HepG2 (cell line): Measurements from ENCODE around the gene ATP5MK. TPM values are rescaled to one million over a fixed set of nuclear protein-coding genes. Genes with fewer than 3 reads are reported as not detected.

Experiments
- ATAC-seq: fragments of 200-7000 bp; cut with Tn5 transposase; 3 replicates; pipeline ENCODE4 v1.9.1; 2020; ENCODE audit warnings: mild to moderate bottlenecking, moderate library complexity
- BruUV-seq: library from RNA; stranded (reverse); fragments of 400-500 nt; replicated peaks from 2 replicates; lab custom pipeline; 2021; lab: Mats Ljungman, UMichigan
- CTCF ChIA-PET: fragments of 300-600 bp; formaldehyde crosslinking; extraction: SDS; loops from one replicate; lab custom pipeline; 2021; ENCODE audit warnings: low total read pairs, inconsistent platforms, low intra/inter-chr PET ratio; lab: Yijun Ruan, JAX
- POLR2A ChIA-PET: fragments of 350-600 bp; sonication (Branson Sonifier 250); formaldehyde crosslinking; loops from one replicate; lab custom pipeline; 2020; ENCODE audit warnings: antibody characterized with exemption, inconsistent platforms; lab: Yijun Ruan, JAX
- DNase-seq: peaks from one replicate; pipeline ENCODE4 v3.0.0-alpha.2; 2015; ENCODE audit warnings: low spot score
- FAIRE-seq: peaks from 3 replicates; lab custom pipeline; 2011; peaks lifted over from hg19 to GRCh38; lab: Jason Lieb, UNC
- H2AFZ ChIP-seq: one replicate; pipeline ENCODE4 v1.6.1; 2011; ENCODE audit warnings: low read length, inconsistent platforms
- H3K27ac ChIP-seq: fragments of 300-600 bp; 3 replicates; pipeline ENCODE4 v1.8.0; 2011; ENCODE audit warnings: mixed run types, mild to moderate bottlenecking, mixed read lengths, low read length, inconsistent platforms; ENCODE audit not compliant: insufficient read depth; ENCODE audit errors: extremely low read length
- H3K27me3 ChIP-seq, 2 experiments: fragments of 200-600 bp in 1 of 2; 2 replicates in 1 of 2; 3 replicates in 1 of 2; pipeline versions ENCODE4 v1.6.0 to v1.8.0; 2011; ENCODE audit warnings: low read length in 2 of 2, mild to moderate bottlenecking in 2 of 2, moderate library complexity in 2 of 2, inconsistent platforms in 1 of 2; ENCODE audit not compliant: insufficient read depth in 2 of 2, control insufficient read depth in 1 of 2
- H3K36me3 ChIP-seq, 2 experiments: fragments of 200-600 bp in 1 of 2; replicated peaks in 1 of 2; 2 replicates in 1 of 2; 3 replicates in 1 of 2; pipeline versions ENCODE4 v1.5.1 to v1.8.0; 2011; ENCODE audit warnings: low read length in 2 of 2, inconsistent platforms in 1 of 2; ENCODE audit not compliant: insufficient read depth in 2 of 2, control insufficient read depth in 1 of 2
- H3K4me1 ChIP-seq: 2 replicates; pipeline ENCODE4 v1.5.1; 2012; ENCODE audit warnings: low read length, inconsistent platforms; ENCODE audit not compliant: insufficient read depth
- H3K4me2 ChIP-seq: 2 replicates; pipeline ENCODE4 v1.6.0; 2011; ENCODE audit warnings: low read depth, low read length, inconsistent platforms
- H3K4me3 ChIP-seq, 3 experiments: fragments of 200-600 bp in 1 of 3; sonication (generic), shearing (Covaris generic) in 1 of 3; replicated peaks in 1 of 3; 2 replicates each; pipeline ENCODE4 v1.5.1; 2011 to 2016; ENCODE audit warnings: low read length in 3 of 3, inconsistent platforms in 2 of 3, low read depth in 2 of 3, mild to moderate bottlenecking in 2 of 3, control low read depth in 1 of 3, mixed read lengths in 1 of 3; ENCODE audit not compliant: insufficient read depth in 1 of 3
- H3K79me2 ChIP-seq: one replicate; pipeline ENCODE4 v1.6.1; 2011; ENCODE audit warnings: low read length, inconsistent platforms; ENCODE audit not compliant: insufficient read depth
- H3K9ac ChIP-seq: 2 replicates; pipeline ENCODE4 v1.6.0; 2011; ENCODE audit warnings: mild to moderate bottlenecking, low read depth, low read length, inconsistent platforms; ENCODE audit not compliant: insufficient read depth
- H3K9me3 ChIP-seq: 2 replicates; pipeline ENCODE4 v1.5.1; 2012; ENCODE audit warnings: mild to moderate bottlenecking, low read length
- H4K20me1 ChIP-seq: 2 replicates; pipeline ENCODE4 v1.6.0; 2011; ENCODE audit warnings: inconsistent platforms, mild to moderate bottlenecking, low read length, moderate library complexity; ENCODE audit not compliant: insufficient read depth
- CENPX ChIP-seq: sonication (generic); formaldehyde crosslinking; IDR thresholded peaks from 2 replicates; pipeline ENCODE4 v1.9.0; 2021; ENCODE audit warnings: mild to moderate bottlenecking, missing genetic modification reagents, moderate library complexity
- CSRNP1 ChIP-seq: sonication (generic); formaldehyde crosslinking; IDR thresholded peaks from 2 replicates; pipeline ENCODE4 v1.8.1; 2023; ENCODE audit warnings: mild to moderate bottlenecking, missing genetic modification reagents
- THAP9 ChIP-seq: sonication (generic); formaldehyde crosslinking; IDR thresholded peaks from 2 replicates; pipeline ENCODE4; 2020; ENCODE audit warnings: missing genetic modification reagents, mild to moderate bottlenecking, borderline replicate concordance
- TOPORS ChIP-seq: sonication (generic); formaldehyde crosslinking; IDR thresholded peaks from 2 replicates; pipeline ENCODE4 v1.8.0; 2023; ENCODE audit warnings: mild to moderate bottlenecking, missing genetic modification reagents
- ZBTB49 ChIP-seq: sonication (generic); formaldehyde crosslinking; IDR thresholded peaks from 2 replicates; pipeline ENCODE4 v1.4.0; 2020; ENCODE audit warnings: missing genetic modification reagents, borderline replicate concordance
- ZSCAN31 ChIP-seq: sonication (generic); formaldehyde crosslinking; IDR thresholded peaks from 2 replicates; pipeline ENCODE4 v1.5.0; 2020; ENCODE audit warnings: low read depth, mild to moderate bottlenecking, missing genetic modification reagents
- WGBS: methylation state at CpG from one replicate; pipeline ENCODE4 v1.1.6; 2017; ENCODE audit warnings: low lambda C conversion rate; 5-methylcytosine and 5-hydroxymethylcytosine counted together
- in situ Hi-C: cut with HindIII; loops from 2 replicates; pipeline ENCODE4 v1.10.0; 2017; ENCODE audit warnings: low pct_unique_long_range_greater_than_20kb; ENCODE audit not compliant: extremely low pct_ligation_motif_present
- intact Hi-C: fragments of 100-400 bp; cut with micrococcal nuclease; formaldehyde crosslinking; loops from one replicate; pipeline ENCODE4 v1.10.0; 2022; ENCODE audit not compliant: unreplicated experiment
- polyA plus RNA-seq, 8 experiments: library from polyadenylated mRNA; depleted of rRNA in 3 of 8; stranded (reverse) in 7 of 8; unstranded in 1 of 8; fragments of >200 nt; fragmentation: Illumina TruSeq in 4 of 8; extraction: Trizol in 4 of 8; gene quantifications; 2 replicates each; pipeline versions ENCODE4 v1.2.1 to v1.2.3, GENCODE V29; 2011 to 2016; ENCODE audit warnings: low read depth in 4 of 8, missing spikeins in 1 of 8, mixed read lengths in 1 of 8; ENCODE audit not compliant: insufficient read depth in 1 of 8
- total RNA-seq, 5 experiments: library from RNA; depleted of rRNA; stranded (reverse); fragments of >200 nt; fragmentation: Illumina TruSeq; extraction: Trizol; gene quantifications; 2 replicates each; pipeline ENCODE4 v1.2.3, GENCODE V29; 2016; ENCODE audit warnings: low read depth in 1 of 5
- TF ChIP-seq, protein P1 (sequence below): sonication (generic); formaldehyde crosslinking; IDR thresholded peaks from 2 replicates; pipeline ENCODE4 v1.5.0; 2020; ENCODE audit warnings: missing genetic modification reagents

ATP5MK gene
- total and polyA plus RNA-seq, 2 of the 13 experiments (the other 11 are each of a cell fraction or from before 2014, with no cell fraction given), result 312 to 517 TPM

DNA sequence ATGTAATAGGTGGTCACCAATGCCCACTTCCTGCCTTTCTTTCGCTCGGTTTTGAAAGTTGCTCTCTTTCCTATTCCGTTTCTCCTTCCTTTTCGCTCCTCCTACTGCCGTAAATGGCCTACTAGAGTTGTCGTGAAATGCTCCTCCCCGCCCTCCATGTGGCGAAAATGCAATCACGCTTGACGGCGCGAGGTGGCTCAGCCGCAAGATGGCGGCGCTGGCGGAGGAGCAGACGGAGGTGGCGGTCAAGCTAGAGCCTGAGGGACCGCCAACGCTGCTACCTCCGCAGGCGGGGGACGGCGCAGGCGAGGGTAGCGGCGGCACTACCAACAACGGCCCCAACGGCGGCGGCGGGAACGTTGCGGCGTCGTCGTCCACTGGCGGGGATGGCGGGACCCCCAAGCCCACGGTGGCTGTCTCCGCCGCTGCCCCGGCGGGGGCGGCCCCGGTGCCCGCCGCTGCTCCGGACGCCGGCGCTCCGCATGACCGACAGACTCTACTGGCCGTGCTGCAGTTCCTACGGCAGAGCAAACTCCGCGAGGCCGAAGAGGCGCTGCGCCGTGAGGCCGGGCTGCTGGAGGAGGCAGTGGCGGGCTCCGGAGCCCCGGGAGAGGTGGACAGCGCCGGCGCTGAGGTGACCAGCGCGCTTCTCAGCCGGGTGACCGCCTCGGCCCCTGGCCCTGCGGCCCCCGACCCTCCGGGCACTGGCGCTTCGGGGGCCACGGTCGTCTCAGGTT is 28.3 kb downstream of the ATP5MK start, which contains the start of gene TAF5 (continued):
- TF ChIP-seq THAP9 (CRISPR knock-in tag) (peak; percentile 78; the same call in 1 of the 2 replicates), TOPORS (no peak), ZBTB49 (CRISPR knock-in tag) (0 out of 2 replicates have a peak, but pooled peaks have one; percentile 47), ZSCAN31 (CRISPR knock-in tag) (peak; percentile 96)
- TF ChIP-seq, all 625 proteins: peak for 277

GRCh38 chr10:103367379-103367781 is 28.9 kb downstream of the ATP5MK start:
- intact Hi-C loops (no loop called here), in situ Hi-C loops (no loop called here)
- POLR2A ChIA-PET, result interaction anchor here (1.3 to 3.1 kb wide), 2 partner anchors 16 to 29 kb away, joined by 4 to 18 read pairs; partner anchors contain the start of genes ATP5MK, PCGF6 and PDCD11
- peak overlapping the region; percentile 82 to 97 (median 95) for H3K4me3 ChIP-seq
- peak overlapping the region; percentile 85 for H3K9ac ChIP-seq
- no peaks in the 10 kb centered on the region for H4K20me1 ChIP-seq
- no peak for FAIRE-seq
- H3K79me2 ChIP-seq, result peaks cover 4% of the 10 kb centered on the region
- DNase-seq, result no peak
- no peaks in the 10 kb centered on the region; a peak in 1 of 5 replicates for H3K27me3 ChIP-seq
- no peak for ATAC-seq
- H3K4me1 ChIP-seq, result peaks cover 25% of the 10 kb centered on the region
- H3K27ac ChIP-seq, result peak overlapping the region; percentile 73
- TSS peak; percentile 100 for BruUV-seq
- CTCF ChIA-PET, result no interaction called here
- H2AFZ ChIP-seq, result peak overlapping the region; percentile 73
- no peaks in the 10 kb centered on the region for H3K9me3 ChIP-seq
- H3K36me3 ChIP-seq, result no peaks in the 10 kb centered on the region
- WGBS, result 7% methylated on average over 10 of the region's 10 CpGs
- H3K4me2 ChIP-seq, result peak overlapping the region; percentile 70
- TF ChIP-seq, protein P1, sequence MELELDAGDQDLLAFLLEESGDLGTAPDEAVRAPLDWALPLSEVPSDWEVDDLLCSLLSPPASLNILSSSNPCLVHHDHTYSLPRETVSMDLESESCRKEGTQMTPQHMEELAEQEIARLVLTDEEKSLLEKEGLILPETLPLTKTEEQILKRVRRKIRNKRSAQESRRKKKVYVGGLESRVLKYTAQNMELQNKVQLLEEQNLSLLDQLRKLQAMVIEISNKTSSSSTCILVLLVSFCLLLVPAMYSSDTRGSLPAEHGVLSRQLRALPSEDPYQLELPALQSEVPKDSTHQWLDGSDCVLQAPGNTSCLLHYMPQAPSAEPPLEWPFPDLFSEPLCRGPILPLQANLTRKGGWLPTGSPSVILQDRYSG (CRISPR knock-in tag), result no peak
- TF ChIP-seq CSRNP1 (CRISPR knock-in tag) (no peak), CENPX (CRISPR knock-in tag) (no peak)
